Upper lobe of left lung (tissue), 6 donors: ENCODE results near the gene STX19. TPM values are rescaled to one million over a fixed set of nuclear protein-coding genes. Genes with fewer than 3 reads are reported as not detected.

Experiments
- ATAC-seq, 2 donors: fragments of 200-7000 bp; cut with Tn5 transposase; one replicate each; pipeline ENCODE4 v1.9.1; 2022; ENCODE audit warnings: mild to moderate bottlenecking in 2 of 2, moderate library complexity in 2 of 2; ENCODE audit not compliant: low FRiP score in 2 of 2
- DNase-seq, 2 donors: peaks; one replicate each; pipeline ENCODE4 v3.0.0-alpha.2; 2019 to 2020
- H3K27ac ChIP-seq, 4 donors: fragments of 200-600 bp; sonication (generic); one replicate each; pipeline ENCODE4 v1.5.1; 2016 to 2019
- H3K27me3 ChIP-seq, 4 donors: fragments of 200-600 bp; sonication (generic); one replicate each; pipeline ENCODE4 v1.5.1; 2017 to 2019
- H3K36me3 ChIP-seq, 4 donors: fragments of 200-600 bp; sonication (generic); one replicate each; pipeline ENCODE4 v1.5.1; 2016 to 2019
- H3K4me1 ChIP-seq, 4 donors: fragments of 200-600 bp; sonication (generic); one replicate each; pipeline ENCODE4 v1.5.1; 2018 to 2019
- H3K4me3 ChIP-seq, 4 donors: fragments of 200-600 bp; sonication (generic); one replicate each; pipeline ENCODE4 v1.5.1; 2017 to 2019; ENCODE audit warnings: mild to moderate bottlenecking in 2 of 4, moderate library complexity in 1 of 4
- H3K9me3 ChIP-seq, 4 donors: fragments of 200-600 bp; sonication (generic); one replicate each; pipeline ENCODE4 v1.5.1; 2018 to 2019
- EP300 ChIP-seq, 4 donors: sonication (generic); formaldehyde crosslinking; IDR thresholded peaks; one replicate each; pipeline ENCODE4 v1.5.1; 2017; ENCODE audit warnings: antibody characterized with exemption in 4 of 4, control low read depth in 2 of 4
- POLR2A ChIP-seq, 4 donors: fragments of 450-650 bp; IDR thresholded peaks; one replicate each; pipeline ENCODE4 v1.5.1; 2016 to 2017; ENCODE audit warnings: antibody characterized with exemption in 4 of 4, mild to moderate bottlenecking in 2 of 4
- POLR2AphosphoS5 ChIP-seq, 2 donors: sonication (generic); formaldehyde crosslinking; IDR thresholded peaks; one replicate each; pipeline ENCODE4 v1.5.1; 2017; ENCODE audit warnings: antibody characterized with exemption in 2 of 2
- WGBS, 2 donors: methylation state at CpG; one replicate each; pipeline ENCODE4 v1.1.5; 2017 to 2018; 5-methylcytosine and 5-hydroxymethylcytosine counted together
- total RNA-seq, 6 donors: library from RNA; depleted of rRNA in 4 of 6; stranded (reverse); fragments of >200 nt in 4 of 6; gene quantifications; one replicate each; pipeline versions ENCODE4 v1.1.0 to v1.2.1, GENCODE V29; 2016 to 2021
- TF ChIP-seq, protein P1 (sequence below), 6 experiments: fragments of 450-650 bp in 4 of 6; fragments of 200-600 bp in 2 of 6; sonication (generic) in 2 of 6; IDR thresholded peaks; one replicate each; pipeline ENCODE4 v1.5.1; 2016 to 2019; ENCODE audit warnings: antibody characterized with exemption in 6 of 6
- donor health status: DM: no; HTN: no; CAD: no; lungs with moderate emphysema.
- donor health status: DM: no; HTN: yes; CAD: no; lungs with severe emphysema.

STX19 gene
- total RNA-seq, 6 donors from 2014 or later: 1.1 to 4.9 (median 2.3) TPM; not detected in 2

DNA sequence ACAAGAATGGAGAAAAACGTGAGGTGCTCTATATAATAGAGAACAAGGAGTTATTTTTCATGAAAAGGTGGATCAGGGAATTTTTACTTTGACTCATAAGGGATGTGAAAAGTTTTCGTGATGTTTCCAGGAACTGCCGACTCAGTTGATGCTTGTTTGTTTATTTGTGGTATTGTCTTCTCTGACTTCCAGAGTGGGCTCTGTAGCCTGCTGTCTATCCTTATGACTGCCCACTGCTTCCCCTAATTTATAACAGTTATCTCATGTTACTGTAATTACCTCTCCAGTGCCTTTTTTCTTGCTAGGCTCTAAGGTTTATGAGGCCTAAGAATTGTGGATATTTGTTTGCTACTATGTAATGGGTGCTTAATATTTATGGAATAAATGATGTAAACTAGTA, 36.2 kb downstream of the STX19 start:
- peaks cover 0 to 13% (median 8%) of the 10 kb centered on the region in 4 donors for H3K4me1 ChIP-seq
- no peak for TF ChIP-seq POLR2A (IDR thresholded peaks at IDR 0.05)
- no peak for TF ChIP-seq POLR2AphosphoS5 (IDR thresholded peaks at IDR 0.05)
- TF ChIP-seq, protein P1, sequence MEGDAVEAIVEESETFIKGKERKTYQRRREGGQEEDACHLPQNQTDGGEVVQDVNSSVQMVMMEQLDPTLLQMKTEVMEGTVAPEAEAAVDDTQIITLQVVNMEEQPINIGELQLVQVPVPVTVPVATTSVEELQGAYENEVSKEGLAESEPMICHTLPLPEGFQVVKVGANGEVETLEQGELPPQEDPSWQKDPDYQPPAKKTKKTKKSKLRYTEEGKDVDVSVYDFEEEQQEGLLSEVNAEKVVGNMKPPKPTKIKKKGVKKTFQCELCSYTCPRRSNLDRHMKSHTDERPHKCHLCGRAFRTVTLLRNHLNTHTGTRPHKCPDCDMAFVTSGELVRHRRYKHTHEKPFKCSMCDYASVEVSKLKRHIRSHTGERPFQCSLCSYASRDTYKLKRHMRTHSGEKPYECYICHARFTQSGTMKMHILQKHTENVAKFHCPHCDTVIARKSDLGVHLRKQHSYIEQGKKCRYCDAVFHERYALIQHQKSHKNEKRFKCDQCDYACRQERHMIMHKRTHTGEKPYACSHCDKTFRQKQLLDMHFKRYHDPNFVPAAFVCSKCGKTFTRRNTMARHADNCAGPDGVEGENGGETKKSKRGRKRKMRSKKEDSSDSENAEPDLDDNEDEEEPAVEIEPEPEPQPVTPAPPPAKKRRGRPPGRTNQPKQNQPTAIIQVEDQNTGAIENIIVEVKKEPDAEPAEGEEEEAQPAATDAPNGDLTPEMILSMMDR (IDR thresholded peaks at IDR 0.05): no peak
- no peak for TF ChIP-seq EP300 (IDR thresholded peaks at IDR 0.05)
- no peaks in the 10 kb centered on the region for H3K36me3 ChIP-seq
- no peaks in the 10 kb centered on the region for H3K9me3 ChIP-seq
- H3K27ac ChIP-seq: no peak overlapping the region
- H3K27me3 ChIP-seq: no peaks in the 10 kb centered on the region
- H3K4me3 ChIP-seq: no peak overlapping the region
- 73 to 92% methylated on average over 3 of the region's 3 CpGs for WGBS, 2 donors
- DNase-seq (no peak), ATAC-seq (no peak)

DNA sequence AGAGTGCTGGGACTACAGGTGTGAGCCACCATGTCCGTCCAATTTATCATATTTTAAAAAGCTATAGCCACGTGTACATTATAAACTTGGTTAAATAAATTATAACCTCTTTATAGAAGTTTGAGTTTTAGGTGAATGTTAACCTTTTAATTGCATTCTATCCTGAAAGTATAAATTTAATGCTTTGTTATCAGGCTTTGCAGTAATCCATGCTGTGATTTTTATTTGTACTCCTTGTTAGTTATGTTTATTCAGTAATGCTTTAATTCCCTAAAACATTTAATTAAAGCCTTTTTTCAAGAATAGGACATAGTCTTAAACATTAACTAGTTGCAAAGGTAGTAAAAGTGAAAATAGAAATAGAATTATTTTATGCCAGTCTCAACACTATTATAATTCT, 36.8 kb downstream of the STX19 start:
- Histone ChIP-seq H3K4me3 (no peak overlapping the region), H3K9me3 (no peaks in the 10 kb centered on the region), H3K36me3 (no peaks in the 10 kb centered on the region), H3K27ac (no peak overlapping the region), H3K27me3 (no peaks in the 10 kb centered on the region), H3K4me1 (peaks cover 0 to 13% (median 8%) of the 10 kb centered on the region in 4 donors)
- 81 to 87% methylated on average over 2 of the region's 2 CpGs for WGBS, 2 donors
- TF ChIP-seq EP300 (IDR thresholded peaks at IDR 0.05) (no peak), POLR2AphosphoS5 (IDR thresholded peaks at IDR 0.05) (no peak), POLR2A (IDR thresholded peaks at IDR 0.05) (no peak)
- TF ChIP-seq, protein P1 (IDR thresholded peaks at IDR 0.05): no peak
- no peak for DNase-seq
- ATAC-seq: no peak

DNA sequence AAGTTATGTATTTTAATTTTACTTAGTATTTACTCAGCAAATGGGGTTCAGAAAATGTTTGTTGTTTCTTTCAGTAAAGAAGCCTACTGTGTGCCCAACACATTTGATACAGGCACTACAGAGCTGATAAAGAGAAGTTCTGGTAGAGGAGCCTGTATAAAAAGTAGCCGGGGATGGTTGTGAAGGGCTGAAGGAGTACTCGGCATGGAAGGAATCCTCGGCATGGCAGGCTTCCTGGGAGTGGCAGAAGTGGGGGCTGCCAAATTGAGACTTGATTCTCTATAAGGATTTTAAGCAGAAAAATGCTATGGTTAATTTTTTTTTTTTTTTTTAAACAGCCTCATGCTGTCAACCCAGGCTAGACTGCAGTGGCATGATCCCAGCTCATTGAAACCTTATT, 39.2 kb downstream of the STX19 start:
- no peak overlapping the region for H3K4me3 ChIP-seq
- ATAC-seq (no peak), DNase-seq (no peak)
- no peaks in the 10 kb centered on the region for H3K9me3 ChIP-seq
- H3K27ac ChIP-seq: no peak overlapping the region
- no peaks in the 10 kb centered on the region for H3K36me3 ChIP-seq
- peaks cover 0 to 13% (median 8%) of the 10 kb centered on the region in 4 donors for H3K4me1 ChIP-seq
- H3K27me3 ChIP-seq: no peaks in the 10 kb centered on the region
- 61 to 63% methylated on average over 3 of the region's 3 CpGs for WGBS, 2 donors
- TF ChIP-seq EP300 (IDR thresholded peaks at IDR 0.05) (no peak), POLR2A (IDR thresholded peaks at IDR 0.05) (no peak), POLR2AphosphoS5 (IDR thresholded peaks at IDR 0.05) (no peak)
- TF ChIP-seq, protein P1 (IDR thresholded peaks at IDR 0.05): no peak

DNA sequence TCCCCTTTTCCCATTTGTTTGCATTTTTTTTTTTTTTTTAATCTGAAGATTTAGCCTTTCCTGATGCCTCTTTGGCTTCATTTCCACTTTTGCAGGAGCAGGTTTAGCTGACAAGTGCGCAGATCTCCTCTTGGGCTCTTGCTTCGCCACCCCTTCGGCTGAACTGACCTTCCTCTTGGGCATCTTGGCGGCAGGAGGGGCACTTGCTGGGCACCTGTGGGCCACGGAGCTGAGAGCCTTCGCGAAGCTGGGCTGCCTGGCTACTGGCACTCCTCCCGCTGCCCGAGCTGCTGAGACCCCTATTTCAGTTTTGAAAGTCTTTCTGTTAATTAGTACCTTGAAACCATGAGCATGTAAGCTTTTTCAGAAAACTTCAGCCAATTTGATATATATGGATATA, 39.6 kb downstream of the STX19 start:
- H3K27ac ChIP-seq: peak overlapping the region in 3 of 4 donors; percentile 15 to 47 (median 36)
- no peaks in the 10 kb centered on the region for H3K36me3 ChIP-seq
- DNase-seq: peak in 1 of 2 donors; percentile 61
- WGBS, 2 donors: 71 to 73% methylated on average over 9 of the region's 9 CpGs
- peaks cover 0 to 13% (median 8%) of the 10 kb centered on the region in 4 donors for H3K4me1 ChIP-seq
- no peak for ATAC-seq
- H3K9me3 ChIP-seq: no peaks in the 10 kb centered on the region
- no peak overlapping the region for H3K4me3 ChIP-seq
- H3K27me3 ChIP-seq: no peaks in the 10 kb centered on the region
- TF ChIP-seq POLR2A (IDR thresholded peaks at IDR 0.05) (no peak), EP300 (IDR thresholded peaks at IDR 0.05) (no peak), POLR2AphosphoS5 (IDR thresholded peaks at IDR 0.05) (no peak)
- TF ChIP-seq, protein P1 (IDR thresholded peaks at IDR 0.05): no peak

DNA sequence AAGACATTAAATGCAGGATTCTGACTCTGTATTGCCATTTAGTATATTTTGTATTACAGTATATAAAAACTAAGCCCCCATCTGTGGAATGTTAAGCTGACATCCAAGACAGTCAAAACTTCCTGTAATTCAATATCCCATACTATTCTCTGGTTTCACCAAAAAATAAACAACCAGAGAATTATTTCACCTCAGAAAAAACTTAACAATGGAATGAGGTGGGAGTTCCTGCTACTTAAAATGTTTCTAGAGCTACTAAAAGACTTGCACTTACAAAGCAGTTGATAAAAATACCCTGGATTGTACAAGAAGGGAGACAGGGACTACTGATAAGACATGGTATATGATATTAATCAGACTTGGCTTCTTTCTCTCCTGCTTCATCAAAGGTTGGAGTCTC, 40.1 kb downstream of the STX19 start:
- Histone ChIP-seq H3K27ac (peak overlapping the region in 3 of 4 donors; percentile 15 to 47 (median 36)), H3K9me3 (no peaks in the 10 kb centered on the region), H3K36me3 (no peaks in the 10 kb centered on the region), H3K27me3 (no peaks in the 10 kb centered on the region), H3K4me3 (no peak overlapping the region), H3K4me1 (peaks cover 0 to 13% (median 8%) of the 10 kb centered on the region in 4 donors)
- ATAC-seq (no peak), DNase-seq (no peak)
- TF ChIP-seq POLR2A (IDR thresholded peaks at IDR 0.05) (no peak), EP300 (IDR thresholded peaks at IDR 0.05) (no peak), POLR2AphosphoS5 (IDR thresholded peaks at IDR 0.05) (no peak)
- TF ChIP-seq, protein P1 (IDR thresholded peaks at IDR 0.05): no peak
